Cardiac muscle cell (in vitro differentiated cells and primary cell): ENCODE results near the gene OR8G5. TPM values are rescaled to one million over a fixed set of nuclear protein-coding genes. Genes with fewer than 3 reads are reported as not detected.

ENCODE experiments used
- polyA plus RNA-seq: library from polyadenylated mRNA; unstranded; fragments of >200 nt; fragmentation: Nextera tagmentation; extraction: Ambion mirVana; gene quantifications from 2 replicates; pipeline ENCODE4 v1.2.1, GENCODE V29; 2016
- total RNA-seq: library from RNA; depleted of rRNA; stranded (reverse); fragments of >200 nt; gene quantifications from 2 replicates; pipeline ENCODE4 v1.2.3, GENCODE V29; 2016

OR8G5 gene
- total and polyA plus RNA-seq, 2 experiments from 2014 or later = not detected

Other genes with a start within 250 kb of the OR8G5 start
- gene OR10G4, start 243.4 kb upstream of the OR8G5 start, total RNA-seq = not detected in 2 replicates
- gene OR10G4, start 243.4 kb upstream of the OR8G5 start, polyA plus RNA-seq = not detected in 2 replicates
- gene OR10G9, start 233.4 kb upstream of the OR8G5 start, total RNA-seq = not detected in 2 replicates
- gene OR10G9, start 233.4 kb upstream of the OR8G5 start, polyA plus RNA-seq = not detected in 2 replicates
- not detected in 2 replicates for gene OR10G8, start 229.6 kb upstream of the OR8G5 start, total RNA-seq
- gene OR10G8, start 229.6 kb upstream of the OR8G5 start, polyA plus RNA-seq = not detected in 2 replicates
- gene OR10G7, start 215.1 kb upstream of the OR8G5 start, total RNA-seq = not detected in 2 replicates
- not detected in 2 replicates for gene OR10G7, start 215.1 kb upstream of the OR8G5 start, polyA plus RNA-seq
- 20.8 and 28.9 TPM in 2 replicates for gene VWA5A, start 140.9 kb upstream of the OR8G5 start, total RNA-seq
- gene VWA5A, start 140.9 kb upstream of the OR8G5 start, polyA plus RNA-seq = 34.1 and 37.6 TPM in 2 replicates
- gene OR10D3, start 73.0 kb upstream of the OR8G5 start, total RNA-seq = not detected in 2 replicates
- gene OR10D3, start 73.0 kb upstream of the OR8G5 start, polyA plus RNA-seq = not detected in 2 replicates
- not detected in 2 replicates for gene OR8G1, start 15.3 kb upstream of the OR8G5 start, total RNA-seq
- gene OR8G1, start 15.3 kb upstream of the OR8G5 start, polyA plus RNA-seq = not detected in 2 replicates
- gene OR8D1, start 57.6 kb downstream of the OR8G5 start, total RNA-seq = not detected in 2 replicates
- gene OR8D1, start 57.6 kb downstream of the OR8G5 start, polyA plus RNA-seq = not detected in 2 replicates
- not detected in 2 replicates for gene OR8D2, start 63.8 kb downstream of the OR8G5 start, total RNA-seq
- not detected in 2 replicates for gene OR8D2, start 63.8 kb downstream of the OR8G5 start, polyA plus RNA-seq
- gene OR8B2, start 128.1 kb downstream of the OR8G5 start, total RNA-seq = not detected in 2 replicates
- not detected in 2 replicates for gene OR8B2, start 128.1 kb downstream of the OR8G5 start, polyA plus RNA-seq
- not detected in 2 replicates for gene OR8B3, start 142.6 kb downstream of the OR8G5 start, total RNA-seq
- not detected in 2 replicates for gene OR8B3, start 142.6 kb downstream of the OR8G5 start, polyA plus RNA-seq
- gene OR8B4, start 168.5 kb downstream of the OR8G5 start, total RNA-seq = not detected in 2 replicates
- not detected in 2 replicates for gene OR8B4, start 168.5 kb downstream of the OR8G5 start, polyA plus RNA-seq
- not detected in 2 replicates for gene OR8B8, start 189.3 kb downstream of the OR8G5 start, total RNA-seq
- not detected in 2 replicates for gene OR8B8, start 189.3 kb downstream of the OR8G5 start, polyA plus RNA-seq